ENCODE results near the gene THSD4. TPM values are rescaled to one million over a fixed set of nuclear protein-coding genes. Genes with fewer than 3 reads are reported as not detected.

The THSD4 gene
- polyA plus RNA-seq, 1 donor from 2014 or later: 0.46 TPM

- no peak overlapping the region for H3K27ac ChIP-seq (ENCODE audit: low read length)
- H4K20me1 ChIP-seq (ENCODE audit: insufficient read depth): no peaks in the 10 kb centered on the region
- no peak overlapping the region for H2AFZ ChIP-seq (ENCODE audit: low read depth, low read length)
- H3K9ac ChIP-seq (ENCODE audit: low read length): no peak overlapping the region
- no peak overlapping the region for H3K4me2 ChIP-seq (ENCODE audit: low read length)
- no peak overlapping the region for H3K4me3 ChIP-seq (ENCODE audit: low read length)
- no peaks in the 10 kb centered on the region for H3K79me2 ChIP-seq (replicated peaks; ENCODE audit: insufficient read depth, low read length)
- H3K27me3 ChIP-seq (ENCODE audit: insufficient read depth, low read depth, low read length): no peaks in the 10 kb centered on the region
- no peaks in the 10 kb centered on the region for H3F3A ChIP-seq (ENCODE audit: insufficient read depth, low read length, poor library complexity, severe bottlenecking)
- no peaks in the 10 kb centered on the region for H3K9me2 ChIP-seq (ENCODE audit: insufficient read depth, low read length)
- no peaks in the 10 kb centered on the region for H3K9me3 ChIP-seq (ENCODE audit: low read length)
- no peaks in the 10 kb centered on the region for H3K36me3 ChIP-seq (ENCODE audit: insufficient read depth, low read length)
- TF ChIP-seq CTCF (IDR thresholded peaks at IDR 0.05; ENCODE audit: poor library complexity, severe bottlenecking) (no peak), TAF1 (IDR thresholded peaks at IDR 0.05; ENCODE audit: low read depth) (no peak), EP300 (conservative IDR thresholded peaks at IDR 0.05; ENCODE audit: poor library complexity, severe bottlenecking) (no peak), SMC3 (conservative IDR thresholded peaks at IDR 0.05; ENCODE audit: poor library complexity) (no peak), MXI1 (conservative IDR thresholded peaks at IDR 0.05; ENCODE audit: poor library complexity, severe bottlenecking) (no peak), POLR2AphosphoS5 (IDR thresholded peaks at IDR 0.05) (no peak), RAD21 (conservative IDR thresholded peaks at IDR 0.05) (no peak)
- TF ChIP-seq, protein P1, sequence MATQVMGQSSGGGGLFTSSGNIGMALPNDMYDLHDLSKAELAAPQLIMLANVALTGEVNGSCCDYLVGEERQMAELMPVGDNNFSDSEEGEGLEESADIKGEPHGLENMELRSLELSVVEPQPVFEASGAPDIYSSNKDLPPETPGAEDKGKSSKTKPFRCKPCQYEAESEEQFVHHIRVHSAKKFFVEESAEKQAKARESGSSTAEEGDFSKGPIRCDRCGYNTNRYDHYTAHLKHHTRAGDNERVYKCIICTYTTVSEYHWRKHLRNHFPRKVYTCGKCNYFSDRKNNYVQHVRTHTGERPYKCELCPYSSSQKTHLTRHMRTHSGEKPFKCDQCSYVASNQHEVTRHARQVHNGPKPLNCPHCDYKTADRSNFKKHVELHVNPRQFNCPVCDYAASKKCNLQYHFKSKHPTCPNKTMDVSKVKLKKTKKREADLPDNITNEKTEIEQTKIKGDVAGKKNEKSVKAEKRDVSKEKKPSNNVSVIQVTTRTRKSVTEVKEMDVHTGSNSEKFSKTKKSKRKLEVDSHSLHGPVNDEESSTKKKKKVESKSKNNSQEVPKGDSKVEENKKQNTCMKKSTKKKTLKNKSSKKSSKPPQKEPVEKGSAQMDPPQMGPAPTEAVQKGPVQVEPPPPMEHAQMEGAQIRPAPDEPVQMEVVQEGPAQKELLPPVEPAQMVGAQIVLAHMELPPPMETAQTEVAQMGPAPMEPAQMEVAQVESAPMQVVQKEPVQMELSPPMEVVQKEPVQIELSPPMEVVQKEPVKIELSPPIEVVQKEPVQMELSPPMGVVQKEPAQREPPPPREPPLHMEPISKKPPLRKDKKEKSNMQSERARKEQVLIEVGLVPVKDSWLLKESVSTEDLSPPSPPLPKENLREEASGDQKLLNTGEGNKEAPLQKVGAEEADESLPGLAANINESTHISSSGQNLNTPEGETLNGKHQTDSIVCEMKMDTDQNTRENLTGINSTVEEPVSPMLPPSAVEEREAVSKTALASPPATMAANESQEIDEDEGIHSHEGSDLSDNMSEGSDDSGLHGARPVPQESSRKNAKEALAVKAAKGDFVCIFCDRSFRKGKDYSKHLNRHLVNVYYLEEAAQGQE (IDR thresholded peaks at IDR 0.05; ENCODE audit: borderline replicate concordance): no peak
Observed at GRCh38 chr15:71782422-71783165, 667.3 kb downstream of the THSD4 start.

- no peaks in the 10 kb centered on the region for H3K36me3 ChIP-seq (ENCODE audit: insufficient read depth, low read length)
- H2AFZ ChIP-seq (ENCODE audit: low read depth, low read length): no peak overlapping the region
- H3K9me3 ChIP-seq (ENCODE audit: low read length): no peaks in the 10 kb centered on the region
- H3K79me2 ChIP-seq (replicated peaks; ENCODE audit: insufficient read depth, low read length): no peaks in the 10 kb centered on the region
- no peaks in the 10 kb centered on the region for H4K20me1 ChIP-seq (ENCODE audit: insufficient read depth)
- no peak overlapping the region for H3K9ac ChIP-seq (ENCODE audit: low read length)
- H3K4me2 ChIP-seq (ENCODE audit: low read length): no peak overlapping the region
- no peaks in the 10 kb centered on the region for H3F3A ChIP-seq (ENCODE audit: insufficient read depth, low read length, poor library complexity, severe bottlenecking)
- TF ChIP-seq MXI1 (conservative IDR thresholded peaks at IDR 0.05; ENCODE audit: poor library complexity, severe bottlenecking) (no peak), RAD21 (conservative IDR thresholded peaks at IDR 0.05) (no peak), EP300 (conservative IDR thresholded peaks at IDR 0.05; ENCODE audit: poor library complexity, severe bottlenecking) (no peak), EZH2 (IDR thresholded peaks at IDR 0.05; ENCODE audit: borderline replicate concordance, insufficient read depth, low read length, poor library complexity, severe bottlenecking) (no peak), TAF1 (IDR thresholded peaks at IDR 0.05; ENCODE audit: low read depth) (no peak), SMC3 (conservative IDR thresholded peaks at IDR 0.05; ENCODE audit: poor library complexity) (no peak), CTCF (IDR thresholded peaks at IDR 0.05; ENCODE audit: poor library complexity, severe bottlenecking) (no peak), POLR2AphosphoS5 (IDR thresholded peaks at IDR 0.05) (no peak)
- TF ChIP-seq, protein P1 (IDR thresholded peaks at IDR 0.05; ENCODE audit: borderline replicate concordance): no peak
- no peak overlapping the region for H3K4me3 ChIP-seq (ENCODE audit: low read length)
- H3K27ac ChIP-seq (ENCODE audit: low read length): no peak overlapping the region
- H3K9me2 ChIP-seq (ENCODE audit: insufficient read depth, low read length): no peaks in the 10 kb centered on the region
- H3K27me3 ChIP-seq (ENCODE audit: insufficient read depth, low read depth, low read length): no peaks in the 10 kb centered on the region
Observed at GRCh38 chr15:71784719-71785118, 669.4 kb downstream of the THSD4 start.

Measured in neural cell (in vitro differentiated cells).